GM18508 (cell line): Measurements from ENCODE around the gene C12orf42.
"Not testable (repeated sequence)": the region's sequence is repeated elsewhere in the genome, so short reads cannot be mapped to it uniquely, and the experiment has no call there.

ENCODE experiments used
- ATAC-seq: cut with Tn5 transposase; IDR thresholded peaks from one replicate; pipeline ENCODE4 v1.9.1; 2021; ENCODE audit warnings: moderate number of reproducible peaks; ENCODE audit not compliant: insufficient read depth, unreplicated experiment

C12orf42 gene

GRCh38 chr12:103425674-103426073 lies 70.1 kb downstream of the C12orf42 start:
- not testable (repeated sequence) for ATAC-seq

- not testable (repeated sequence) for ATAC-seq
These were observed 70.8 kb downstream of the C12orf42 start for GRCh38 chr12:103424849-103425586.

- no peak for ATAC-seq
These were observed 72.3 kb downstream of the C12orf42 start for GRCh38 chr12:103423516-103423910.

GRCh38 chr12:103422746-103423515 lies 72.8 kb downstream of the C12orf42 start:
- ATAC-seq, result no peak

- ATAC-seq, result no peak
These were observed 73.4 kb downstream of the C12orf42 start for GRCh38 chr12:103422328-103422727.

GRCh38 chr12:103421402-103421801 lies 74.4 kb downstream of the C12orf42 start:
- no peak for ATAC-seq

GRCh38 chr12:103415681-103416080 lies 80.1 kb downstream of the C12orf42 start:
- no peak for ATAC-seq

- no peak for ATAC-seq
These were observed 94.3 kb downstream of the C12orf42 start for GRCh38 chr12:103401421-103401820.

GRCh38 chr12:103399986-103400385 lies 95.8 kb downstream of the C12orf42 start:
- no peak for ATAC-seq

GRCh38 chr12:103397536-103397935 lies 98.2 kb downstream of the C12orf42 start:
- no peak for ATAC-seq

- ATAC-seq, result peak; percentile 96
These were observed 103.0 kb downstream of the C12orf42 start for GRCh38 chr12:103392722-103393121.

- ATAC-seq, result no peak
These were observed 104.7 kb downstream of the C12orf42 start for GRCh38 chr12:103391103-103391502.

- no peak for ATAC-seq
These were observed 108.4 kb downstream of the C12orf42 start for GRCh38 chr12:103387385-103387784.

- no peak for ATAC-seq
These were observed 109.3 kb downstream of the C12orf42 start for GRCh38 chr12:103386451-103386850.

GRCh38 chr12:103382736-103383346 lies 112.9 kb downstream of the C12orf42 start:
- ATAC-seq, result no peak

- no peak for ATAC-seq
These were observed 113.6 kb downstream of the C12orf42 start for GRCh38 chr12:103382119-103382518.

- no peak for ATAC-seq
These were observed 116.1 kb downstream of the C12orf42 start for GRCh38 chr12:103379670-103380069.

GRCh38 chr12:103373088-103373523 lies 122.7 kb downstream of the C12orf42 start:
- no peak for ATAC-seq

GRCh38 chr12:103369929-103370328 lies 125.8 kb downstream of the C12orf42 start:
- ATAC-seq, result peak; percentile 59

- ATAC-seq, result no peak
These were observed 127.6 kb downstream of the C12orf42 start for GRCh38 chr12:103368167-103368566.

GRCh38 chr12:103354403-103354802 lies 141.4 kb downstream of the C12orf42 start:
- ATAC-seq, result no peak
